Mesenchymal stem cell (in vitro differentiated cells and primary cell): ENCODE data around the gene ADGRF5.

ENCODE experiments used
- DNase-seq: peaks from one replicate; pipeline ENCODE4 v3.0.0-alpha.2; 2013
- H2AFZ ChIP-seq: one replicate; pipeline ENCODE4 v1.6.1; 2013; ENCODE audit warnings: low read depth, mild to moderate bottlenecking, control low read depth, inconsistent platforms, low read length, moderate library complexity
- H2AK5ac ChIP-seq: 2 replicates; pipeline ENCODE4 v1.6.1; 2013; ENCODE audit warnings: low read length, moderate library complexity, mild to moderate bottlenecking, inconsistent platforms; ENCODE audit not compliant: severe bottlenecking
- H2BK120ac ChIP-seq: one replicate; pipeline ENCODE4 v1.6.1; 2013; ENCODE audit warnings: low read depth, mild to moderate bottlenecking, inconsistent platforms, low read length, moderate library complexity
- H2BK12ac ChIP-seq, 2 experiments: one replicate each; pipeline ENCODE4 v1.6.1; 2013; ENCODE audit warnings: inconsistent platforms in 2 of 2, low read length in 2 of 2, mild to moderate bottlenecking in 2 of 2, moderate library complexity in 2 of 2, control low read depth in 1 of 2
- H2BK15ac ChIP-seq: one replicate; pipeline ENCODE4 v1.6.1; 2013; ENCODE audit warnings: mild to moderate bottlenecking, low read depth, inconsistent platforms; ENCODE audit not compliant: poor library complexity, severe bottlenecking
- H2BK5ac ChIP-seq: 2 replicates; pipeline ENCODE4 v1.6.1; 2013; ENCODE audit warnings: low read depth, mild to moderate bottlenecking, low read length, control low read depth, inconsistent platforms; ENCODE audit not compliant: poor library complexity, severe bottlenecking
- H3K14ac ChIP-seq, 2 experiments: one replicate each; pipeline ENCODE4 v1.6.1; 2013; ENCODE audit warnings: inconsistent platforms in 2 of 2, low read length in 2 of 2, control low read depth in 1 of 2, mild to moderate bottlenecking in 1 of 2, moderate library complexity in 1 of 2
- H3K18ac ChIP-seq, 2 experiments: one replicate each; pipeline ENCODE4 v1.6.1; 2013; ENCODE audit warnings: inconsistent platforms in 2 of 2, low read length in 2 of 2, control low read depth in 1 of 2, low read depth in 1 of 2, mild to moderate bottlenecking in 1 of 2
- H3K23ac ChIP-seq, 2 experiments: one replicate each; pipeline ENCODE4 v1.6.1; 2013; ENCODE audit warnings: inconsistent platforms in 2 of 2, low read length in 2 of 2, mild to moderate bottlenecking in 2 of 2, moderate library complexity in 2 of 2, control low read depth in 1 of 2
- H3K27ac ChIP-seq: 2 replicates; pipeline ENCODE4 v1.5.1; 2013; ENCODE audit warnings: mild to moderate bottlenecking, moderate library complexity, low read length, control low read depth, inconsistent platforms; ENCODE audit not compliant: poor library complexity, severe bottlenecking
- H3K27me3 ChIP-seq, 2 experiments: 2 replicates each; pipeline versions ENCODE4 v1.6.1 to v1.7.0; 2013; ENCODE audit warnings: low read length in 2 of 2, mild to moderate bottlenecking in 2 of 2, moderate library complexity in 2 of 2, control low read depth in 1 of 2, inconsistent platforms in 1 of 2; ENCODE audit not compliant: control insufficient read depth in 1 of 2, insufficient read depth in 1 of 2
- H3K36me3 ChIP-seq, 2 experiments: 2 replicates each; pipeline versions ENCODE4 v1.6.1 to v1.7.0; 2013; ENCODE audit warnings: low read length in 2 of 2, control low read depth in 1 of 2, inconsistent platforms in 1 of 2, low read depth in 1 of 2, mild to moderate bottlenecking in 1 of 2; ENCODE audit not compliant: insufficient read depth in 2 of 2, control insufficient read depth in 1 of 2
- H3K4ac ChIP-seq, 2 experiments: one replicate each; pipeline ENCODE4 v1.6.1; 2013; ENCODE audit warnings: inconsistent platforms in 2 of 2, low read length in 2 of 2, mild to moderate bottlenecking in 2 of 2, moderate library complexity in 2 of 2, control low read depth in 1 of 2, low read depth in 1 of 2
- H3K4me1 ChIP-seq: 2 replicates; pipeline ENCODE4 v1.6.1; 2013; ENCODE audit warnings: low read depth, low read length, control low read depth; ENCODE audit not compliant: control insufficient read depth, insufficient read depth
- H3K4me2 ChIP-seq: 2 replicates; pipeline ENCODE4 v1.6.1; 2013; ENCODE audit warnings: low read length, mild to moderate bottlenecking, inconsistent platforms; ENCODE audit not compliant: poor library complexity, severe bottlenecking
- H3K4me3 ChIP-seq, 2 experiments: 2 replicates each; pipeline versions ENCODE4 v1.5.1 to v1.7.0; 2013; ENCODE audit warnings: low read length in 2 of 2, mild to moderate bottlenecking in 2 of 2, control low read depth in 1 of 2, low read depth in 1 of 2; ENCODE audit not compliant: insufficient read depth in 1 of 2
- H3K79me1 ChIP-seq: replicated peaks from 2 replicates; pipeline ENCODE4 v1.6.1; 2013; ENCODE audit warnings: mild to moderate bottlenecking, control low read depth, low read length, inconsistent platforms; ENCODE audit not compliant: poor library complexity, severe bottlenecking
- H3K9ac ChIP-seq: 2 replicates; pipeline ENCODE4 v1.7.0; 2013; ENCODE audit warnings: mild to moderate bottlenecking, low read length, moderate library complexity
- H3K9me3 ChIP-seq: 2 replicates; pipeline ENCODE4 v1.7.0; 2013; ENCODE audit warnings: mild to moderate bottlenecking, low read length; ENCODE audit not compliant: control insufficient read depth
- H4K8ac ChIP-seq: one replicate; pipeline ENCODE4 v1.6.1; 2013; ENCODE audit warnings: inconsistent platforms, mild to moderate bottlenecking, low read length, moderate library complexity
- H4K91ac ChIP-seq: one replicate; pipeline ENCODE4 v1.6.1; 2013; ENCODE audit warnings: mild to moderate bottlenecking, low read length, inconsistent platforms
- WGBS: methylation state at CpG from one replicate; pipeline ENCODE4 v1.1.7; 2013; ENCODE audit warnings: mixed read lengths; 5-methylcytosine and 5-hydroxymethylcytosine counted together

ADGRF5 gene

GRCh38 chr6:46898006-46898405 is 23.7 kb downstream of the ADGRF5 start:
- Histone ChIP-seq H3K4me2 (no peak overlapping the region), H3K36me3 (no peaks in the 10 kb centered on the region), H3K27ac (no peak overlapping the region), H3K9me3 (no peaks in the 10 kb centered on the region), H3K4ac (no peak overlapping the region), H3K14ac (no peak overlapping the region), H2AFZ (no peak overlapping the region), H2BK120ac (no peak overlapping the region), H4K8ac (no peak overlapping the region), H2BK15ac (no peak overlapping the region), H3K18ac (no peak overlapping the region), H3K79me1 (no peaks in the 10 kb centered on the region), H4K91ac (no peak overlapping the region), H3K23ac (no peak overlapping the region), H3K4me1 (peaks cover 2% of the 10 kb centered on the region), H3K9ac (no peak overlapping the region), H2AK5ac (no peak overlapping the region), H3K27me3 (peaks cover 0 to 24% of the 10 kb centered on the region in 2 experiments), H2BK5ac (no peak overlapping the region), H3K4me3 (no peak overlapping the region), H2BK12ac (no peak overlapping the region)
- WGBS: 8% methylated on average over 2 of the region's 2 CpGs
- DNase-seq: no peak

- Histone ChIP-seq H4K91ac (no peak overlapping the region), H3K4me1 (no peaks in the 10 kb centered on the region), H3K9ac (no peak overlapping the region), H3K4me3 (no peak overlapping the region), H2BK15ac (no peak overlapping the region), H3K4me2 (no peak overlapping the region), H3K18ac (no peak overlapping the region), H2AK5ac (no peak overlapping the region), H3K27ac (no peak overlapping the region), H3K9me3 (no peaks in the 10 kb centered on the region), H3K27me3 (peaks cover 0 to 17% of the 10 kb centered on the region in 2 experiments), H2BK5ac (no peak overlapping the region), H2BK120ac (no peak overlapping the region), H3K14ac (no peak overlapping the region), H3K23ac (no peak overlapping the region), H3K79me1 (no peaks in the 10 kb centered on the region), H2AFZ (no peak overlapping the region), H3K4ac (no peak overlapping the region), H4K8ac (no peak overlapping the region), H3K36me3 (no peaks in the 10 kb centered on the region), H2BK12ac (no peak overlapping the region)
- no peak for DNase-seq
These were observed 24.9 kb downstream of the ADGRF5 start for GRCh38 chr6:46896871-46897270.

GRCh38 chr6:46895930-46896329 is 25.8 kb downstream of the ADGRF5 start:
- H3K27me3 ChIP-seq: peaks cover 0 to 8% of the 10 kb centered on the region in 2 experiments
- no peak overlapping the region for H2AK5ac ChIP-seq
- H2BK5ac ChIP-seq: no peak overlapping the region
- H3K27ac ChIP-seq: no peak overlapping the region
- no peak overlapping the region for H3K18ac ChIP-seq
- no peak overlapping the region for H3K4me2 ChIP-seq
- WGBS: 93% methylated on average over 7 of the region's 7 CpGs
- H3K79me1 ChIP-seq: no peaks in the 10 kb centered on the region
- no peak overlapping the region for H3K9ac ChIP-seq
- H3K14ac ChIP-seq: no peak overlapping the region
- no peak overlapping the region for H3K4me3 ChIP-seq
- no peak overlapping the region for H2BK15ac ChIP-seq
- no peak overlapping the region for H3K23ac ChIP-seq
- H3K4me1 ChIP-seq: no peaks in the 10 kb centered on the region
- H4K91ac ChIP-seq: no peak overlapping the region
- no peak overlapping the region for H2BK12ac ChIP-seq
- DNase-seq: no peak
- no peak overlapping the region for H4K8ac ChIP-seq
- H3K9me3 ChIP-seq: no peaks in the 10 kb centered on the region
- H3K36me3 ChIP-seq: no peaks in the 10 kb centered on the region
- no peak overlapping the region for H2BK120ac ChIP-seq
- no peak overlapping the region for H2AFZ ChIP-seq
- H3K4ac ChIP-seq: no peak overlapping the region

GRCh38 chr6:46894433-46894832 is 27.3 kb downstream of the ADGRF5 start:
- H2BK15ac ChIP-seq: no peak overlapping the region
- H3K9ac ChIP-seq: no peak overlapping the region
- peaks cover 0 to 5% of the 10 kb centered on the region in 2 experiments for H3K27me3 ChIP-seq
- H2AK5ac ChIP-seq: no peak overlapping the region
- H3K18ac ChIP-seq: no peak overlapping the region
- H3K23ac ChIP-seq: no peak overlapping the region
- no peak for DNase-seq
- no peaks in the 10 kb centered on the region for H3K4me1 ChIP-seq
- H2BK5ac ChIP-seq: no peak overlapping the region
- H2AFZ ChIP-seq: no peak overlapping the region
- H3K36me3 ChIP-seq: no peaks in the 10 kb centered on the region
- no peak overlapping the region for H3K27ac ChIP-seq
- H4K91ac ChIP-seq: no peak overlapping the region
- H3K4me3 ChIP-seq: no peak overlapping the region
- no peak overlapping the region for H3K4ac ChIP-seq
- H2BK12ac ChIP-seq: no peak overlapping the region
- no peak overlapping the region for H4K8ac ChIP-seq
- no peaks in the 10 kb centered on the region for H3K9me3 ChIP-seq
- no peak overlapping the region for H3K14ac ChIP-seq
- H2BK120ac ChIP-seq: no peak overlapping the region
- no peaks in the 10 kb centered on the region for H3K79me1 ChIP-seq
- no peak overlapping the region for H3K4me2 ChIP-seq
